WTC11 (cell line): ENCODE measurements around the gene ADAMTSL4. TPM values are rescaled to one million over a fixed set of nuclear protein-coding genes. Genes with fewer than 3 reads are reported as not detected.

Experiments used
- ATAC-seq: fragments of 200-7000 bp; cut with Tn5 transposase; 2 replicates; pipeline ENCODE4 v1.10.0; 2021; ENCODE audit warnings: mild to moderate bottlenecking, moderate library complexity
- CTCF ChIA-PET: fragments of 300-600 bp; sonication (Branson Sonifier 250); formaldehyde crosslinking; loops from one replicate; lab custom pipeline; 2021; ENCODE audit warnings: antibody characterized with exemption; lab: Charles Lee
- POLR2A ChIA-PET: fragments of 350-600 bp; sonication (Branson Sonifier 250); formaldehyde crosslinking; loops from one replicate; lab custom pipeline; 2021; ENCODE audit warnings: antibody characterized with exemption; lab: Charles Lee
- DNase-seq: peaks from one replicate; pipeline ENCODE4 v3.0.0; 2021; ENCODE audit warnings: low spot score
- H3K27ac Mint-ChIP-seq: 2 replicates; pipeline ENCODE4 v1.8.0; 2021; ENCODE audit warnings: mixed read lengths
- H3K27me3 Mint-ChIP-seq: 2 replicates; pipeline ENCODE4 v1.8.0; 2021; ENCODE audit warnings: low read depth, mild to moderate bottlenecking, moderate library complexity, mixed read lengths
- H3K36me3 Mint-ChIP-seq: 2 replicates; pipeline ENCODE4 v1.8.0; 2021; ENCODE audit warnings: mixed read lengths
- H3K4me1 Mint-ChIP-seq: 2 replicates; pipeline ENCODE4 v1.8.0; 2022; ENCODE audit warnings: mixed read lengths
- H3K4me3 Mint-ChIP-seq: 2 replicates; pipeline ENCODE4 v1.8.0; 2021; ENCODE audit warnings: mild to moderate bottlenecking, moderate library complexity, mixed read lengths
- H3K9me3 Mint-ChIP-seq: 2 replicates; pipeline ENCODE4 v1.8.0; 2021; ENCODE audit warnings: mixed read lengths
- FOXJ3 ChIP-seq: sonication (generic); formaldehyde crosslinking; IDR thresholded peaks from 2 replicates; pipeline ENCODE4 v1.9.0; 2021; ENCODE audit warnings: missing genetic modification reagents, mild to moderate bottlenecking, borderline replicate concordance
- FOXP1 ChIP-seq: sonication (generic); formaldehyde crosslinking; IDR thresholded peaks from 2 replicates; pipeline ENCODE4 v1.8.0; 2022; ENCODE audit warnings: missing genetic modification reagents, mild to moderate bottlenecking, moderate library complexity, borderline replicate concordance
- GRHL2 ChIP-seq: fragments of 250-450 bp; sonication (Bioruptor Pico); IDR thresholded peaks from 2 replicates; pipeline ENCODE4 v1.8.0; 2022; ENCODE audit warnings: mild to moderate bottlenecking, moderate library complexity; ENCODE audit not compliant: insufficient replicate concordance, severe bottlenecking
- NFYB ChIP-seq: sonication (generic); formaldehyde crosslinking; conservative IDR thresholded peaks from 2 replicates; pipeline ENCODE4 v1.8.0; 2022; ENCODE audit warnings: low read depth, missing genetic modification reagents
- SOX15 ChIP-seq: fragments of 250-450 bp; sonication (Bioruptor Pico); IDR thresholded peaks from 2 replicates; pipeline ENCODE4 v1.9.0; 2021; ENCODE audit warnings: mild to moderate bottlenecking
- SP1 ChIP-seq: sonication (generic); formaldehyde crosslinking; conservative IDR thresholded peaks from 2 replicates; pipeline ENCODE4 v1.8.1; 2022; ENCODE audit warnings: missing genetic modification reagents
- TEAD1 ChIP-seq: sonication (generic); formaldehyde crosslinking; IDR thresholded peaks from 2 replicates; pipeline ENCODE4 v1.8.0; 2022; ENCODE audit warnings: mild to moderate bottlenecking, missing genetic modification reagents
- ZNF121 ChIP-seq: sonication (generic); formaldehyde crosslinking; IDR thresholded peaks from 2 replicates; pipeline ENCODE4 v1.8.0; 2023; ENCODE audit warnings: missing genetic modification reagents
- ZNF671 ChIP-seq: fragments of 250-450 bp; sonication (Bioruptor Pico); IDR thresholded peaks from 2 replicates; pipeline ENCODE4 v1.8.0; 2021; ENCODE audit warnings: mild to moderate bottlenecking
- total RNA-seq: library from RNA; stranded (reverse); gene quantifications from 3 replicates; pipeline ENCODE4 v1.2.3, GENCODE V29; 2021
- TF ChIP-seq, protein P1 (sequence below): sonication (generic); formaldehyde crosslinking; IDR thresholded peaks from 2 replicates; pipeline ENCODE4 v1.8.1; 2022; ENCODE audit warnings: mild to moderate bottlenecking, missing genetic modification reagents, moderate library complexity, borderline replicate concordance
- TF ChIP-seq, protein P2 (sequence below): sonication (generic); formaldehyde crosslinking; IDR thresholded peaks from 2 replicates; pipeline ENCODE4 v1.8.1; 2022; ENCODE audit warnings: missing genetic modification reagents, borderline replicate concordance
- TF ChIP-seq, protein P3 (sequence below): sonication (generic); formaldehyde crosslinking; conservative IDR thresholded peaks from 2 replicates; pipeline ENCODE4 v1.8.1; 2022; ENCODE audit warnings: mild to moderate bottlenecking, missing genetic modification reagents
- TF ChIP-seq, protein P4 (sequence below): sonication (generic); formaldehyde crosslinking; IDR thresholded peaks from 2 replicates; pipeline ENCODE4 v1.8.1; 2023; ENCODE audit warnings: mild to moderate bottlenecking, missing genetic modification reagents, borderline replicate concordance
- TF ChIP-seq, protein P5 (sequence below): sonication (generic); formaldehyde crosslinking; IDR thresholded peaks from 2 replicates; pipeline ENCODE4 v1.8.0; 2022; ENCODE audit warnings: mild to moderate bottlenecking, missing genetic modification reagents
- TF ChIP-seq, protein P6 (sequence below): sonication (generic); formaldehyde crosslinking; conservative IDR thresholded peaks from 2 replicates; pipeline ENCODE4 v1.8.1; 2023; ENCODE audit warnings: mild to moderate bottlenecking, low read depth, missing genetic modification reagents, moderate library complexity

The ADAMTSL4 gene
- total RNA-seq, 1 experiment from 2014 or later: 6.6 TPM

DNA sequence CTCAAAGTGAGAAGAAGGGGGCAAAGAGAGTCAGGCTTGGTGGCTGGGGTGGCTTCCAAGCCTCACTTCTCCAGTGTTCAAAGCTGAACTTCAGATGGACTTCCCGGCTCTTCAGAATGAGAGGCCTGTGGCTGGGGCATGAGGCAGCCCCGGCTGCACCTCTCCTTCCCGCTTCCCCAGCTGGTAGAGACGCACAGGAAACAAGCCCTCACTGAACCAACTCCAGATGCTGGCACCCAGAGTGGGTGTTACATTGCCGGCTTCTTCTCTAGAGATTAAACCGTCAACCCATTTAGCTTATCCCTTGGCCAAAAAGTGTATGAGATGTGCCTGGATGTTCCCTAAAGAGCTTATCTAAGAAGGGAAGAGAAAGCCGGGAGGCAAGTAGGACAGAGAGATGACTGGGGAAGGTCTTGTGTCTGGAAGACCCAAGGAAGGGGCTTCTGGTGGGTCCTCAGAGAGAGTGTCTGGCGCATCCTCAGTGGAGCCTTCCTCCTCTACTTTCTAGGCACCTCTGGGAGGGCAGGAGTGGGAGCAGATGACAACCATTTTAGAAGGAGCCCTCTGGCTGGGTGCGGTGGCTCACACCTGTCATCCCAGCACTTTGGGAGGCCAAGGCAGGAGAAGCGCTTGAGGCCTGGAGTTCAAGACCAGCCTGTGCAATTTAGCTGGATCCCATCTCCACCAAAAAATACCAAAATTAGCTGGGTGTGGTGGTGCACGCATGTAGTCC lies 2.0 kb downstream of the ADAMTSL4 start (continued):
- TF ChIP-seq, protein P1, sequence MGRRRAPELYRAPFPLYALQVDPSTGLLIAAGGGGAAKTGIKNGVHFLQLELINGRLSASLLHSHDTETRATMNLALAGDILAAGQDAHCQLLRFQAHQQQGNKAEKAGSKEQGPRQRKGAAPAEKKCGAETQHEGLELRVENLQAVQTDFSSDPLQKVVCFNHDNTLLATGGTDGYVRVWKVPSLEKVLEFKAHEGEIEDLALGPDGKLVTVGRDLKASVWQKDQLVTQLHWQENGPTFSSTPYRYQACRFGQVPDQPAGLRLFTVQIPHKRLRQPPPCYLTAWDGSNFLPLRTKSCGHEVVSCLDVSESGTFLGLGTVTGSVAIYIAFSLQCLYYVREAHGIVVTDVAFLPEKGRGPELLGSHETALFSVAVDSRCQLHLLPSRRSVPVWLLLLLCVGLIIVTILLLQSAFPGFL (CRISPR knock-in tag): no peak
- TF ChIP-seq TEAD1 (CRISPR knock-in tag) (no peak), FOXP1 (CRISPR knock-in tag) (no peak)
- TF ChIP-seq, protein P2, sequence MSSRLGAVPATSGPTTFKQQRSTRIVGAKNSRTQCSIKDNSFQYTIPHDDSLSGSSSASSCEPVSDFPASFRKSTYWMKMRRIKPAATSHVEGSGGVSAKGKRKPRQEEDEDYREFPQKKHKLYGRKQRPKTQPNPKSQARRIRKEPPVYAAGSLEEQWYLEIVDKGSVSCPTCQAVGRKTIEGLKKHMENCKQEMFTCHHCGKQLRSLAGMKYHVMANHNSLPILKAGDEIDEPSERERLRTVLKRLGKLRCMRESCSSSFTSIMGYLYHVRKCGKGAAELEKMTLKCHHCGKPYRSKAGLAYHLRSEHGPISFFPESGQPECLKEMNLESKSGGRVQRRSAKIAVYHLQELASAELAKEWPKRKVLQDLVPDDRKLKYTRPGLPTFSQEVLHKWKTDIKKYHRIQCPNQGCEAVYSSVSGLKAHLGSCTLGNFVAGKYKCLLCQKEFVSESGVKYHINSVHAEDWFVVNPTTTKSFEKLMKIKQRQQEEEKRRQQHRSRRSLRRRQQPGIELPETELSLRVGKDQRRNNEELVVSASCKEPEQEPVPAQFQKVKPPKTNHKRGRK (CRISPR knock-in tag): no peak

DNA sequence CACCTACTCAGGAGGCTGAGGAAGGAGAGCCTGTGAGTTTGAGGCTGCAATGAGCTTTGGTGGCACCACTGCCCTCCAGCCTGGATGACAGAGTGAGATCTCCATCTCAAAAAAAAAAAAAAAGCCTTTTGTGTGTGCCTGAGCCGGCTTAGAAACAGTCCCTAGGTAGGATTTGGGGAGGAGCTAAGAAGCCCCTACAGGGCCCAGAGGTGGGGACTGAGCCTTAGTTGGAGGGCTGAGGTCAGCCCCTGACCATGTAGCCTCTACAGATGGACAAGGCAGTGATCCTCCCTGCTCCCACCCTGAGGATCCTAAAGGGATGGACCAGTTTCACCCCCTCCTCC lies 2.5 kb downstream of the ADAMTSL4 start:
- Mint-ChIP-seq H3K27ac (no peak overlapping the region), H3K4me1 (peaks cover 35% of the 10 kb centered on the region), H3K27me3 (peaks cover 36% of the 10 kb centered on the region), H3K9me3 (no peaks in the 10 kb centered on the region), H3K4me3 (no peak overlapping the region), H3K36me3 (peaks cover 4% of the 10 kb centered on the region; the same call in 1 of the 2 replicates)
- ATAC-seq (no peak), DNase-seq (no peak)
- no peak for TF ChIP-seq SOX15 (CRISPR knock-in tag)
- TF ChIP-seq GRHL2: no peak
- no peak for TF ChIP-seq ZNF121 (CRISPR knock-in tag)
- TF ChIP-seq, protein P3, sequence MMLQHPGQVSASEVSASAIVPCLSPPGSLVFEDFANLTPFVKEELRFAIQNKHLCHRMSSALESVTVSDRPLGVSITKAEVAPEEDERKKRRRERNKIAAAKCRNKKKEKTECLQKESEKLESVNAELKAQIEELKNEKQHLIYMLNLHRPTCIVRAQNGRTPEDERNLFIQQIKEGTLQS (CRISPR knock-in tag): no peak
- no peak for TF ChIP-seq NFYB (CRISPR knock-in tag)
- TF ChIP-seq, protein P4, sequence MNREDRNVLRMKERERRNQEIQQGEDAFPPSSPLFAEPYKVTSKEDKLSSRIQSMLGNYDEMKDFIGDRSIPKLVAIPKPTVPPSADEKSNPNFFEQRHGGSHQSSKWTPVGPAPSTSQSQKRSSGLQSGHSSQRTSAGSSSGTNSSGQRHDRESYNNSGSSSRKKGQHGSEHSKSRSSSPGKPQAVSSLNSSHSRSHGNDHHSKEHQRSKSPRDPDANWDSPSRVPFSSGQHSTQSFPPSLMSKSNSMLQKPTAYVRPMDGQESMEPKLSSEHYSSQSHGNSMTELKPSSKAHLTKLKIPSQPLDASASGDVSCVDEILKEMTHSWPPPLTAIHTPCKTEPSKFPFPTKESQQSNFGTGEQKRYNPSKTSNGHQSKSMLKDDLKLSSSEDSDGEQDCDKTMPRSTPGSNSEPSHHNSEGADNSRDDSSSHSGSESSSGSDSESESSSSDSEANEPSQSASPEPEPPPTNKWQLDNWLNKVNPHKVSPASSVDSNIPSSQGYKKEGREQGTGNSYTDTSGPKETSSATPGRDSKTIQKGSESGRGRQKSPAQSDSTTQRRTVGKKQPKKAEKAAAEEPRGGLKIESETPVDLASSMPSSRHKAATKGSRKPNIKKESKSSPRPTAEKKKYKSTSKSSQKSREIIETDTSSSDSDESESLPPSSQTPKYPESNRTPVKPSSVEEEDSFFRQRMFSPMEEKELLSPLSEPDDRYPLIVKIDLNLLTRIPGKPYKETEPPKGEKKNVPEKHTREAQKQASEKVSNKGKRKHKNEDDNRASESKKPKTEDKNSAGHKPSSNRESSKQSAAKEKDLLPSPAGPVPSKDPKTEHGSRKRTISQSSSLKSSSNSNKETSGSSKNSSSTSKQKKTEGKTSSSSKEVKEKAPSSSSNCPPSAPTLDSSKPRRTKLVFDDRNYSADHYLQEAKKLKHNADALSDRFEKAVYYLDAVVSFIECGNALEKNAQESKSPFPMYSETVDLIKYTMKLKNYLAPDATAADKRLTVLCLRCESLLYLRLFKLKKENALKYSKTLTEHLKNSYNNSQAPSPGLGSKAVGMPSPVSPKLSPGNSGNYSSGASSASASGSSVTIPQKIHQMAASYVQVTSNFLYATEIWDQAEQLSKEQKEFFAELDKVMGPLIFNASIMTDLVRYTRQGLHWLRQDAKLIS (CRISPR knock-in tag): no peak
- no peak for TF ChIP-seq FOXJ3 (CRISPR knock-in tag)
- TF ChIP-seq SP1 (CRISPR knock-in tag): no peak
- TF ChIP-seq, protein P5, sequence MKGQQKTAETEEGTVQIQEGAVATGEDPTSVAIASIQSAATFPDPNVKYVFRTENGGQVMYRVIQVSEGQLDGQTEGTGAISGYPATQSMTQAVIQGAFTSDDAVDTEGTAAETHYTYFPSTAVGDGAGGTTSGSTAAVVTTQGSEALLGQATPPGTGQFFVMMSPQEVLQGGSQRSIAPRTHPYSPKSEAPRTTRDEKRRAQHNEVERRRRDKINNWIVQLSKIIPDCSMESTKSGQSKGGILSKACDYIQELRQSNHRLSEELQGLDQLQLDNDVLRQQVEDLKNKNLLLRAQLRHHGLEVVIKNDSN (CRISPR knock-in tag): no peak
- TF ChIP-seq ZNF671: no peak
- TF ChIP-seq, protein P6, sequence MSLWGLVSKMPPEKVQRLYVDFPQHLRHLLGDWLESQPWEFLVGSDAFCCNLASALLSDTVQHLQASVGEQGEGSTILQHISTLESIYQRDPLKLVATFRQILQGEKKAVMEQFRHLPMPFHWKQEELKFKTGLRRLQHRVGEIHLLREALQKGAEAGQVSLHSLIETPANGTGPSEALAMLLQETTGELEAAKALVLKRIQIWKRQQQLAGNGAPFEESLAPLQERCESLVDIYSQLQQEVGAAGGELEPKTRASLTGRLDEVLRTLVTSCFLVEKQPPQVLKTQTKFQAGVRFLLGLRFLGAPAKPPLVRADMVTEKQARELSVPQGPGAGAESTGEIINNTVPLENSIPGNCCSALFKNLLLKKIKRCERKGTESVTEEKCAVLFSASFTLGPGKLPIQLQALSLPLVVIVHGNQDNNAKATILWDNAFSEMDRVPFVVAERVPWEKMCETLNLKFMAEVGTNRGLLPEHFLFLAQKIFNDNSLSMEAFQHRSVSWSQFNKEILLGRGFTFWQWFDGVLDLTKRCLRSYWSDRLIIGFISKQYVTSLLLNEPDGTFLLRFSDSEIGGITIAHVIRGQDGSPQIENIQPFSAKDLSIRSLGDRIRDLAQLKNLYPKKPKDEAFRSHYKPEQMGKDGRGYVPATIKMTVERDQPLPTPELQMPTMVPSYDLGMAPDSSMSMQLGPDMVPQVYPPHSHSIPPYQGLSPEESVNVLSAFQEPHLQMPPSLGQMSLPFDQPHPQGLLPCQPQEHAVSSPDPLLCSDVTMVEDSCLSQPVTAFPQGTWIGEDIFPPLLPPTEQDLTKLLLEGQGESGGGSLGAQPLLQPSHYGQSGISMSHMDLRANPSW: no peak
- POLR2A ChIA-PET: interaction anchor here (0.6 to 0.7 kb wide), 2 partner anchors 13 to 21 kb away, joined by 3 to 4 read pairs; no protein-coding TSS in a partner anchor
- CTCF ChIA-PET: interaction anchor here (0.6 to 8.2 kb wide), 4 partner anchors 8 to 262 kb away, joined by 3 to 124 read pairs (median 50); no protein-coding TSS in a partner anchor
